Cardiac muscle cell (in vitro differentiated cells and primary cell): Measurements from ENCODE around the gene ABHD3. TPM values are rescaled to one million over a fixed set of nuclear protein-coding genes. Genes with fewer than 3 reads are reported as not detected.

Experiments used
- DNase-seq, 2 donors: peaks; one replicate each; pipeline versions ENCODE4 v3.0.0 to v3.0.0-alpha.2; 2010 to 2017; ENCODE audit warnings: low read depth in 1 of 2, low spot score in 1 of 2
- H3K27ac ChIP-seq: fragments of 200-600 bp; sonication (generic); 2 replicates; pipeline ENCODE4 v1.5.1; 2016
- H3K27me3 ChIP-seq: fragments of 200-600 bp; sonication (generic); 2 replicates; pipeline ENCODE4 v1.6.0; 2016; ENCODE audit warnings: control low read depth
- H3K36me3 ChIP-seq: fragments of 200-600 bp; sonication (generic); 2 replicates; pipeline ENCODE4 v1.5.1; 2016; ENCODE audit warnings: control low read depth
- H3K4me1 ChIP-seq: fragments of 200-600 bp; sonication (generic); 2 replicates; pipeline ENCODE4 v1.8.1; 2017; ENCODE audit warnings: low read depth, mild to moderate bottlenecking, mixed run types
- H3K4me3 ChIP-seq: fragments of 200-600 bp; sonication (generic); 2 replicates; pipeline ENCODE4 v1.5.1; 2016; ENCODE audit warnings: mild to moderate bottlenecking
- H3K9me3 ChIP-seq: fragments of 200-600 bp; sonication (generic); 2 replicates; pipeline ENCODE4 v1.5.1; 2017; ENCODE audit warnings: low read depth, mild to moderate bottlenecking, control low read depth
- polyA plus RNA-seq: library from polyadenylated mRNA; unstranded; fragments of >200 nt; fragmentation: Nextera tagmentation; extraction: Ambion mirVana; gene quantifications from 2 replicates; pipeline ENCODE4 v1.2.1, GENCODE V29; 2016
- total RNA-seq: library from RNA; depleted of rRNA; stranded (reverse); fragments of >200 nt; gene quantifications from 2 replicates; pipeline ENCODE4 v1.2.3, GENCODE V29; 2016
- TF ChIP-seq, protein P1 (sequence below): IDR thresholded peaks from 2 replicates; pipeline ENCODE4 v1.5.1; 2012; ENCODE audit warnings: low read depth, mild to moderate bottlenecking, low read length

ABHD3 gene
- total and polyA plus RNA-seq, 2 experiments from 2014 or later, result 5.2 to 10.9 TPM

DNA sequence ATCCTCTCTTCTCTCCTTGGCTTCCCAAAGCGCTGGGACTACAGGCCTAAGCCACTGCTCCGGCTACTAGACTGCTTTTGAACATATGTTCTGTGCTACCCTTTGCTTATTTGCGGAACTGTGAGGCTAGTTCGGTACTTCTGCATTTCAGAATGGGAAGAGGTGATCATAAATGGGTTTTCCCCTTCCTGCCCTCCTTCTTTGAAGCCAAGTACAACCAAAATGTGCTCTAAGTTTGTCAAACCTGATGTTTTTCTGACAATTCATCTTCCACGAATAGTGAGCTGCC lies 102.3 kb downstream of the ABHD3 start:
- H3K4me1 ChIP-seq, result peaks cover 8% of the 10 kb centered on the region
- no peak for DNase-seq

More for the DNA sequence above, 102.3 kb downstream of the ABHD3 start:
- Histone ChIP-seq H3K27ac (no peak overlapping the region), H3K4me3 (no peak overlapping the region), H3K36me3 (no peaks in the 10 kb centered on the region), H3K9me3 (no peaks in the 10 kb centered on the region), H3K27me3 (no peaks in the 10 kb centered on the region)
- TF ChIP-seq, protein P1, sequence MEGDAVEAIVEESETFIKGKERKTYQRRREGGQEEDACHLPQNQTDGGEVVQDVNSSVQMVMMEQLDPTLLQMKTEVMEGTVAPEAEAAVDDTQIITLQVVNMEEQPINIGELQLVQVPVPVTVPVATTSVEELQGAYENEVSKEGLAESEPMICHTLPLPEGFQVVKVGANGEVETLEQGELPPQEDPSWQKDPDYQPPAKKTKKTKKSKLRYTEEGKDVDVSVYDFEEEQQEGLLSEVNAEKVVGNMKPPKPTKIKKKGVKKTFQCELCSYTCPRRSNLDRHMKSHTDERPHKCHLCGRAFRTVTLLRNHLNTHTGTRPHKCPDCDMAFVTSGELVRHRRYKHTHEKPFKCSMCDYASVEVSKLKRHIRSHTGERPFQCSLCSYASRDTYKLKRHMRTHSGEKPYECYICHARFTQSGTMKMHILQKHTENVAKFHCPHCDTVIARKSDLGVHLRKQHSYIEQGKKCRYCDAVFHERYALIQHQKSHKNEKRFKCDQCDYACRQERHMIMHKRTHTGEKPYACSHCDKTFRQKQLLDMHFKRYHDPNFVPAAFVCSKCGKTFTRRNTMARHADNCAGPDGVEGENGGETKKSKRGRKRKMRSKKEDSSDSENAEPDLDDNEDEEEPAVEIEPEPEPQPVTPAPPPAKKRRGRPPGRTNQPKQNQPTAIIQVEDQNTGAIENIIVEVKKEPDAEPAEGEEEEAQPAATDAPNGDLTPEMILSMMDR, result no peak

Other genes with a start within 250 kb of the ABHD3 start
- 12.6 and 18.3 TPM in 2 replicates for gene ESCO1, start 104.1 kb downstream of the ABHD3 start, total RNA-seq
- gene ESCO1, start 104.1 kb downstream of the ABHD3 start, polyA plus RNA-seq, result 12.2 and 18.5 TPM in 2 replicates
- 6.8 and 16.1 TPM in 2 replicates for gene SNRPD1, start 92.5 kb downstream of the ABHD3 start, total RNA-seq
- 146 and 159 TPM in 2 replicates for gene SNRPD1, start 92.5 kb downstream of the ABHD3 start, polyA plus RNA-seq
- 32.2 and 46.8 TPM in 2 replicates for gene MIB1, start 36.0 kb upstream of the ABHD3 start, total RNA-seq
- gene MIB1, start 36.0 kb upstream of the ABHD3 start, polyA plus RNA-seq, result 8.9 and 12.8 TPM in 2 replicates